Astrocyte (in vitro differentiated cells and primary cell): ENCODE measurements around the gene DENND11. TPM values are rescaled to one million over a fixed set of nuclear protein-coding genes. Genes with fewer than 3 reads are reported as not detected.

Experiments
- DNase-seq: peaks from one replicate; pipeline ENCODE4 v3.0.0-alpha.2; 2010; ENCODE audit warnings: low read depth
- FAIRE-seq: peaks from 2 replicates; lab custom pipeline; 2011; peaks lifted over from hg19 to GRCh38; lab: Jason Lieb, UNC
- H2AFZ ChIP-seq: 2 replicates; pipeline ENCODE4 v1.6.0; 2012; ENCODE audit warnings: low read depth, low read length, inconsistent platforms
- H3K27ac ChIP-seq: 2 replicates; pipeline ENCODE4 v1.5.1; 2011; ENCODE audit warnings: low read depth, low read length, inconsistent platforms
- H3K27me3 ChIP-seq: 2 replicates; pipeline ENCODE4 v1.6.0; 2011; ENCODE audit warnings: low read length, inconsistent platforms; ENCODE audit not compliant: insufficient read depth
- H3K36me3 ChIP-seq: 2 replicates; pipeline ENCODE4 v1.5.1; 2011; ENCODE audit warnings: low read length, inconsistent platforms; ENCODE audit not compliant: insufficient read depth
- H3K4me1 ChIP-seq: 2 replicates; pipeline ENCODE4 v1.5.1; 2011; ENCODE audit warnings: low read length, inconsistent platforms; ENCODE audit not compliant: insufficient read depth
- H3K4me2 ChIP-seq: 2 replicates; pipeline ENCODE4 v1.6.0; 2012; ENCODE audit warnings: low read length, inconsistent platforms
- H3K4me3 ChIP-seq: 2 replicates; pipeline ENCODE4 v1.5.1; 2011; ENCODE audit warnings: low read depth, mild to moderate bottlenecking, low read length, inconsistent platforms; ENCODE audit not compliant: insufficient read depth
- H3K79me2 ChIP-seq: 2 replicates; pipeline ENCODE4 v1.6.0; 2012; ENCODE audit warnings: mild to moderate bottlenecking, low read length, inconsistent platforms; ENCODE audit not compliant: insufficient read depth
- H3K9ac ChIP-seq: 2 replicates; pipeline ENCODE4 v1.6.0; 2012; ENCODE audit warnings: mild to moderate bottlenecking, low read length, inconsistent platforms
- H3K9me3 ChIP-seq: 2 replicates; pipeline ENCODE4 v1.5.1; 2012; ENCODE audit warnings: low read depth, mild to moderate bottlenecking, low read length, inconsistent platforms; ENCODE audit not compliant: insufficient read depth
- H4K20me1 ChIP-seq: 2 replicates; pipeline ENCODE4 v1.6.0; 2012; ENCODE audit warnings: low read length, inconsistent platforms; ENCODE audit not compliant: insufficient read depth
- H3K27ac Mint-ChIP-seq: one replicate; pipeline ENCODE4 v1.8.0; 2021; ENCODE audit warnings: mild to moderate bottlenecking, mixed read lengths; ENCODE audit not compliant: unreplicated experiment
- H3K27me3 Mint-ChIP-seq: one replicate; pipeline ENCODE4 v1.8.0; 2021; ENCODE audit warnings: low read depth, mixed read lengths; ENCODE audit not compliant: unreplicated experiment
- H3K36me3 Mint-ChIP-seq: one replicate; pipeline ENCODE4 v1.8.0; 2021; ENCODE audit warnings: low read depth, mixed read lengths; ENCODE audit not compliant: unreplicated experiment
- H3K4me1 Mint-ChIP-seq: one replicate; pipeline ENCODE4 v1.8.0; 2021; ENCODE audit warnings: low read depth, mixed read lengths; ENCODE audit not compliant: unreplicated experiment
- H3K4me3 Mint-ChIP-seq: one replicate; pipeline ENCODE4 v1.8.0; 2021; ENCODE audit warnings: mild to moderate bottlenecking, moderate library complexity, mixed read lengths; ENCODE audit not compliant: unreplicated experiment
- H3K9me3 Mint-ChIP-seq: one replicate; pipeline ENCODE4 v1.8.0; 2021; ENCODE audit warnings: mild to moderate bottlenecking, mixed read lengths; ENCODE audit not compliant: unreplicated experiment
- EZH2 ChIP-seq: IDR thresholded peaks from 2 replicates; pipeline ENCODE4 v1.6.1; 2012; ENCODE audit warnings: mild to moderate bottlenecking, low read length, inconsistent platforms; ENCODE audit not compliant: insufficient read depth
- total RNA-seq: library from RNA; stranded (reverse); gene quantifications from 2 replicates; pipeline ENCODE4 v1.2.1, GENCODE V29; 2021
- TF ChIP-seq, protein P1 (sequence below): IDR thresholded peaks from 2 replicates; pipeline ENCODE4 v1.5.1; 2011; ENCODE audit warnings: low read depth, mild to moderate bottlenecking, inconsistent platforms, low read length, moderate library complexity; ENCODE audit not compliant: insufficient read depth

Gene DENND11
- total RNA-seq, 1 donor from 2014 or later = 10.5 TPM

DNA sequence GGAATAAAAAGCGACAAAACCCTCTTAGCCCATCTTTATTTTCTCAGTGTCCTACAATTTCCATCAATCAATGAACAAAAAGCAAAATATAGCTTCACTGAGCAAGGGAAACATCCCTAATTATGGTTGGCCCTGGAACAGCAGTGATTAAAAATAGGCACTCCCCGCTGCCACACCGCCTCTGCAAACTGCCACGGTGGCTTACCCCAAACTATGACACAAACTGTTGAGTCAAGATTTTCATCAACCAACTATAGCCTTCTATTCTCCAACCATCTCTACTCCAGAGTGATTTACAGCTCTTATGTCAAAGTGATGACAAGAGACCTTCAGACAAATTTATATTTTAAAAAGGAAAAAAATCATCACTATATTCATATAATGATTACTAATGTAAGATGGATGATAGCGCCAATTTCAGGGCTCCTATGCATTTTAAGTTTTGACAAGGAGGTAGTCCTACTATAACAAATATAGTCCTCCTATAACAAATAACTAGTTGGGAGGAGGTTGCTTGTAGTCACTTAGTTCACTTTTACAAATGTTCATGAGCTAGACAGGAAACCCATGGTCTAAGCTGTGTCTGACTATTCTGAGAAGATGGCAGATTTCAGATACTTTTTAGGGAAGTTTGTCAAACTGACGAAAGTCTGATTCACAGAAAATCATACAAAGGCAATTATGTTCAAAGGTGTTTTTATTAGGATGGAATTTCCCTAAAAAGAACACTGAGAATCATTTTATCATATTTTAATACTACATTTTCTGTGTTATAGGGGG lies 26.3 kb downstream of the DENND11 start:
- H3K27ac Mint-ChIP-seq = no peak overlapping the region
- peaks cover 24% of the 10 kb centered on the region for H3K4me1 Mint-ChIP-seq
- FAIRE-seq (no peak), DNase-seq (peak; percentile 18)
- Histone ChIP-seq H3K4me2 (no peak overlapping the region), H3K4me1 (peaks cover 22% of the 10 kb centered on the region), H3K9ac (peak overlapping the region; percentile 72), H2AFZ (no peak overlapping the region), H3K4me3 (no peak overlapping the region), H3K36me3 (no peaks in the 10 kb centered on the region), H3K27me3 (no peaks in the 10 kb centered on the region), H3K79me2 (no peaks in the 10 kb centered on the region), H3K27ac (peak overlapping the region; percentile 89), H3K9me3 (no peaks in the 10 kb centered on the region), H4K20me1 (no peaks in the 10 kb centered on the region)
- TF ChIP-seq, protein P1, sequence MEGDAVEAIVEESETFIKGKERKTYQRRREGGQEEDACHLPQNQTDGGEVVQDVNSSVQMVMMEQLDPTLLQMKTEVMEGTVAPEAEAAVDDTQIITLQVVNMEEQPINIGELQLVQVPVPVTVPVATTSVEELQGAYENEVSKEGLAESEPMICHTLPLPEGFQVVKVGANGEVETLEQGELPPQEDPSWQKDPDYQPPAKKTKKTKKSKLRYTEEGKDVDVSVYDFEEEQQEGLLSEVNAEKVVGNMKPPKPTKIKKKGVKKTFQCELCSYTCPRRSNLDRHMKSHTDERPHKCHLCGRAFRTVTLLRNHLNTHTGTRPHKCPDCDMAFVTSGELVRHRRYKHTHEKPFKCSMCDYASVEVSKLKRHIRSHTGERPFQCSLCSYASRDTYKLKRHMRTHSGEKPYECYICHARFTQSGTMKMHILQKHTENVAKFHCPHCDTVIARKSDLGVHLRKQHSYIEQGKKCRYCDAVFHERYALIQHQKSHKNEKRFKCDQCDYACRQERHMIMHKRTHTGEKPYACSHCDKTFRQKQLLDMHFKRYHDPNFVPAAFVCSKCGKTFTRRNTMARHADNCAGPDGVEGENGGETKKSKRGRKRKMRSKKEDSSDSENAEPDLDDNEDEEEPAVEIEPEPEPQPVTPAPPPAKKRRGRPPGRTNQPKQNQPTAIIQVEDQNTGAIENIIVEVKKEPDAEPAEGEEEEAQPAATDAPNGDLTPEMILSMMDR = no peak
- TF ChIP-seq EZH2 = no peak
- no peaks in the 10 kb centered on the region for H3K27me3 Mint-ChIP-seq
- peaks cover 1% of the 10 kb centered on the region for H3K9me3 Mint-ChIP-seq
- no peak overlapping the region for H3K4me3 Mint-ChIP-seq
- H3K36me3 Mint-ChIP-seq = peaks cover 14% of the 10 kb centered on the region

DNA sequence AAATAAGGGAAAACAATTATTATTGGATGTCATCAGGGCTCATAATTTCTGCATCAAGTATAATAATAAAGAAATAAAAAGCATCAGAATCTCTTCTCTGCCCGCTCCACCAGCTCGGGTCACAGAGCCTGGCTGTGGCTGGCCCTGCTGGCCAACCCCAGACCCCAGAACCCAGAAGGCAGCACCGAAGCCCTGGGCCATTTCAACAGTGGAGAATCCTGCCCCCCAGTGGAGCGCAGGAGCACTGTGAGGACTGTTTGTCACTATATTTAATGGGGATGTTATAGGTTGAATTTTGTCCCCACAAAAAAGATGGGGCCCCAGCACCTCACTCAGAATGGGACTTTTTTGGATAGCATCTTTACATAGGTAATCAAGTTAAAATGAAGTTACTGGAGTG lies 27.3 kb downstream of the DENND11 start:
- Mint-ChIP-seq H3K27me3 (no peaks in the 10 kb centered on the region), H3K4me1 (peaks cover 24% of the 10 kb centered on the region), H3K27ac (peak overlapping the region; percentile 97), H3K36me3 (peaks cover 14% of the 10 kb centered on the region), H3K9me3 (peaks cover 1% of the 10 kb centered on the region), H3K4me3 (no peak overlapping the region)
- Histone ChIP-seq H3K4me3 (no peak overlapping the region), H2AFZ (peak overlapping the region; percentile 81), H3K27me3 (no peaks in the 10 kb centered on the region), H3K4me1 (peaks cover 22% of the 10 kb centered on the region), H3K9me3 (no peaks in the 10 kb centered on the region), H3K36me3 (no peaks in the 10 kb centered on the region), H3K27ac (peak overlapping the region; percentile 89), H3K4me2 (peak overlapping the region; percentile 74), H3K9ac (peak overlapping the region; percentile 72), H4K20me1 (no peaks in the 10 kb centered on the region), H3K79me2 (no peaks in the 10 kb centered on the region)
- no peak for DNase-seq
- FAIRE-seq = no peak
- no peak for TF ChIP-seq EZH2
- TF ChIP-seq, protein P1 = peak; percentile 37

DNA sequence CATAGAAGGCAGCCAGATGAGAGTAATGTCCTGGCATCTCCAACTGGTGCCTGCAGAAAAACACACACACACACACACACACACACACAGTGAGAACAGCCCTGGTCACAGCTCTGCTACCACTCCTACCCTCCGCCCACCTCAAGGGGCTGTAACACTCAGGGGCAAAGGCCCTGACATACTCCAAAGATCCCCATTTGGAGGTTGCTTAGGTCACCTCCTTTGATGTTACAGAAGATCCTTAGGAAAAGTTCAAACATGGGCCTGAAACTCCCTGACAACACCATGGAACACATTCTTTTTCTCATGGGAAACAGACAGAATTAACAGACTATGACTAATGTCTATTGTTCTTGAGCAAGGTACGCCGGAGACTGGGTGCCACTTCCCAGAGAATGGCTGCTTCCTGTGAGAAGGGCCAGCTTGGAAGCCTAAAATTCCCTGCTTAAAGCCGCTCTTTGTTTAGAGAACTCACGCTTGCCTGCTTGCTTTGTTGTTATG lies 27.7 kb downstream of the DENND11 start:
- Mint-ChIP-seq H3K4me1 (peaks cover 24% of the 10 kb centered on the region), H3K27me3 (no peaks in the 10 kb centered on the region), H3K4me3 (no peak overlapping the region), H3K36me3 (peaks cover 14% of the 10 kb centered on the region), H3K27ac (peak overlapping the region; percentile 97), H3K9me3 (peaks cover 1% of the 10 kb centered on the region)
- Histone ChIP-seq H3K9ac (peak overlapping the region; percentile 72), H4K20me1 (no peaks in the 10 kb centered on the region), H3K27me3 (no peaks in the 10 kb centered on the region), H3K27ac (peak overlapping the region; percentile 89), H3K9me3 (no peaks in the 10 kb centered on the region), H2AFZ (peak overlapping the region; percentile 81), H3K4me3 (no peak overlapping the region), H3K4me1 (peaks cover 22% of the 10 kb centered on the region), H3K36me3 (no peaks in the 10 kb centered on the region), H3K4me2 (peak overlapping the region; percentile 74), H3K79me2 (no peaks in the 10 kb centered on the region)
- TF ChIP-seq, protein P1 = no peak
- no peak for FAIRE-seq
- DNase-seq = peak; percentile 81
